ENCODE measurements around the gene BIRC3. TPM values are rescaled to one million over a fixed set of nuclear protein-coding genes. Genes with fewer than 3 reads are reported as not detected.
A peak's percentile ranks its signal among the peaks of the same experiment; 100 is the strongest.
"Not testable (repeated sequence)": the region's sequence is repeated elsewhere in the genome, so short reads cannot be mapped to it uniquely, and the experiment has no call there.

BIRC3 gene
- total RNA-seq, 2 experiments from 2014 or later = 46.4 to 231 TPM

- H3K4me1 Mint-ChIP-seq = peaks cover 60% of the 10 kb centered on the region
- DNase-seq (no peak), ATAC-seq (no peak)
- H3K9me3 Mint-ChIP-seq (ENCODE audit: low read depth) = no peaks in the 10 kb centered on the region
- peaks cover 42% of the 10 kb centered on the region for H3K36me3 Mint-ChIP-seq
- peak overlapping the region; percentile 87 for H3K4me3 Mint-ChIP-seq
- CTCF ChIA-PET = interaction anchor here (0.6 to 5.4 kb wide), 10 partner anchors 19 to 157 kb away, joined by 3 to 65 read pairs (median 4); no protein-coding TSS in a partner anchor
- H3K27me3 Mint-ChIP-seq = no peaks in the 10 kb centered on the region
- peak overlapping the region; percentile 88 for H3K27ac Mint-ChIP-seq
These were observed 2.3 kb downstream of the BIRC3 start for GRCh38 chr11:102319544-102319943.

GRCh38 chr11:102320188-102320587 is 2.9 kb downstream of the BIRC3 start:
- CTCF ChIA-PET = interaction anchor here (0.6 to 5.4 kb wide), 9 partner anchors 20 to 156 kb away, joined by 3 to 65 read pairs (median 4); no protein-coding TSS in a partner anchor

GRCh38 chr11:102320679-102321078 is 3.4 kb downstream of the BIRC3 start:
- no peak for ATAC-seq
- CTCF ChIA-PET = interaction anchor here (1.3 to 5.4 kb wide), 6 partner anchors 20 to 155 kb away, joined by 3 to 65 read pairs (median 4); no protein-coding TSS in a partner anchor
- DNase-seq = no peak
- H3K9me3 Mint-ChIP-seq (ENCODE audit: low read depth) = no peaks in the 10 kb centered on the region
- H3K27ac Mint-ChIP-seq = peak overlapping the region; percentile 88
- H3K36me3 Mint-ChIP-seq = peaks cover 53% of the 10 kb centered on the region
- H3K4me1 Mint-ChIP-seq = peaks cover 60% of the 10 kb centered on the region
- peak overlapping the region; percentile 87 for H3K4me3 Mint-ChIP-seq
- no peaks in the 10 kb centered on the region for H3K27me3 Mint-ChIP-seq

More at GRCh38 chr11:102320188-102320587, 2.9 kb downstream of the BIRC3 start:
- DNase-seq (no peak), ATAC-seq (no peak)
- Mint-ChIP-seq H3K9me3 (ENCODE audit: low read depth) (no peaks in the 10 kb centered on the region), H3K27me3 (no peaks in the 10 kb centered on the region), H3K4me3 (peak overlapping the region; percentile 87), H3K4me1 (peaks cover 63% of the 10 kb centered on the region), H3K36me3 (peaks cover 48% of the 10 kb centered on the region), H3K27ac (peak overlapping the region; percentile 88)

GRCh38 chr11:102322560-102322959 is 5.3 kb downstream of the BIRC3 start:
- DNase-seq (no peak), ATAC-seq (no peak)
- H3K36me3 Mint-ChIP-seq = peaks cover 68% of the 10 kb centered on the region
- peak overlapping the region; percentile 94 for H3K27ac Mint-ChIP-seq
- peaks cover 59% of the 10 kb centered on the region for H3K4me1 Mint-ChIP-seq
- no peaks in the 10 kb centered on the region for H3K27me3 Mint-ChIP-seq
- H3K4me3 Mint-ChIP-seq = peak overlapping the region; percentile 81
- CTCF ChIA-PET = interaction anchor here (0.9 to 5.4 kb wide), 2 partner anchors 28 to 31 kb away, joined by 3 to 65 read pairs; no protein-coding TSS in a partner anchor
- H3K9me3 Mint-ChIP-seq (ENCODE audit: low read depth) = no peaks in the 10 kb centered on the region

GRCh38 chr11:102323542-102324251 is 6.4 kb downstream of the BIRC3 start:
- Mint-ChIP-seq H3K27me3 (no peaks in the 10 kb centered on the region), H3K4me1 (peaks cover 58% of the 10 kb centered on the region), H3K4me3 (no peak overlapping the region), H3K27ac (peak overlapping the region; percentile 59), H3K9me3 (ENCODE audit: low read depth) (no peaks in the 10 kb centered on the region), H3K36me3 (peaks cover 72% of the 10 kb centered on the region)
- DNase-seq (no peak), ATAC-seq (no peak)
- CTCF ChIA-PET = interaction anchor here (0.9 to 2.1 kb wide), 3 partner anchors 10 to 30 kb away, joined by 3 to 11 read pairs (median 7); no protein-coding TSS in a partner anchor

GRCh38 chr11:102325088-102325487 is 7.8 kb downstream of the BIRC3 start:
- CTCF ChIA-PET = interaction anchor here (1.0 to 2.1 kb wide), 3 partner anchors 17 to 31 kb away, joined by 5 to 11 read pairs (median 7); no protein-coding TSS in a partner anchor
- H3K36me3 Mint-ChIP-seq = peaks cover 72% of the 10 kb centered on the region
- peaks cover 55% of the 10 kb centered on the region for H3K4me1 Mint-ChIP-seq
- H3K9me3 Mint-ChIP-seq (ENCODE audit: low read depth) = no peaks in the 10 kb centered on the region
- H3K4me3 Mint-ChIP-seq = no peak overlapping the region
- no peaks in the 10 kb centered on the region for H3K27me3 Mint-ChIP-seq
- ATAC-seq = no peak
- DNase-seq = no peak
- peak overlapping the region; percentile 61 for H3K27ac Mint-ChIP-seq

- no peak for ATAC-seq
- no peak overlapping the region for H3K4me3 Mint-ChIP-seq
- H3K27ac Mint-ChIP-seq = no peak overlapping the region
- H3K36me3 Mint-ChIP-seq = peaks cover 75% of the 10 kb centered on the region
- no peak for DNase-seq
- H3K27me3 Mint-ChIP-seq = no peaks in the 10 kb centered on the region
- H3K9me3 Mint-ChIP-seq (ENCODE audit: low read depth) = no peaks in the 10 kb centered on the region
- H3K4me1 Mint-ChIP-seq = peaks cover 41% of the 10 kb centered on the region
- CTCF ChIA-PET = interaction anchor here (0.7 to 1.2 kb wide), 2 partner anchors 13 to 39 kb away, joined by 3 to 6 read pairs; no protein-coding TSS in a partner anchor
These were observed 11.5 kb downstream of the BIRC3 start for GRCh38 chr11:102328748-102329147.

- Mint-ChIP-seq H3K27ac (peak overlapping the region; percentile 64), H3K36me3 (peaks cover 67% of the 10 kb centered on the region), H3K4me3 (no peak overlapping the region), H3K27me3 (no peaks in the 10 kb centered on the region), H3K9me3 (ENCODE audit: low read depth) (no peaks in the 10 kb centered on the region), H3K4me1 (peaks cover 28% of the 10 kb centered on the region)
- CTCF ChIA-PET = no interaction called here
- ATAC-seq = no peak
- DNase-seq = no peak
These were observed 12.9 kb downstream of the BIRC3 start for GRCh38 chr11:102330231-102330630.

- CTCF ChIA-PET = interaction anchor here (1.3 to 2.0 kb wide), 3 partner anchors 10 to 70 kb away, joined by 3 to 10 read pairs (median 5); no protein-coding TSS in a partner anchor
- ATAC-seq = no peak
- peaks cover 59% of the 10 kb centered on the region for H3K36me3 Mint-ChIP-seq
These were observed 14.1 kb downstream of the BIRC3 start for GRCh38 chr11:102331341-102331740.

GRCh38 chr11:102332611-102332994 is 15.3 kb downstream of the BIRC3 start:
- Mint-ChIP-seq H3K27me3 (no peaks in the 10 kb centered on the region), H3K27ac (no peak overlapping the region), H3K4me1 (peaks cover 16% of the 10 kb centered on the region), H3K4me3 (no peak overlapping the region), H3K36me3 (peaks cover 54% of the 10 kb centered on the region), H3K9me3 (ENCODE audit: low read depth) (no peaks in the 10 kb centered on the region)
- ATAC-seq = no peak
- CTCF ChIA-PET = interaction anchor here (0.7 to 2.0 kb wide), 5 partner anchors 9 to 39 kb away, joined by 3 to 10 read pairs (median 5); no protein-coding TSS in a partner anchor
- DNase-seq = no peak

More at GRCh38 chr11:102331341-102331740, 14.1 kb downstream of the BIRC3 start:
- DNase-seq = no peak
- peaks cover 22% of the 10 kb centered on the region for H3K4me1 Mint-ChIP-seq
- H3K9me3 Mint-ChIP-seq (ENCODE audit: low read depth) = no peaks in the 10 kb centered on the region
- H3K4me3 Mint-ChIP-seq = no peak overlapping the region
- no peak overlapping the region for H3K27ac Mint-ChIP-seq
- H3K27me3 Mint-ChIP-seq = no peaks in the 10 kb centered on the region

GRCh38 chr11:102338479-102339010 is 21.3 kb downstream of the BIRC3 start:
- peaks cover 13% of the 10 kb centered on the region for H3K4me1 Mint-ChIP-seq
- no peaks in the 10 kb centered on the region for H3K9me3 Mint-ChIP-seq (ENCODE audit: low read depth)
- H3K27ac Mint-ChIP-seq = no peak overlapping the region
- peaks cover 27% of the 10 kb centered on the region for H3K36me3 Mint-ChIP-seq
- H3K27me3 Mint-ChIP-seq = no peaks in the 10 kb centered on the region
- no peak for ATAC-seq
- DNase-seq = no peak
- H3K4me3 Mint-ChIP-seq = no peak overlapping the region
- CTCF ChIA-PET = interaction anchor here (1.0 to 1.8 kb wide), 6 partner anchors 12 to 328 kb away, joined by 3 to 11 read pairs (median 5); no protein-coding TSS in a partner anchor

GRCh38 chr11:102341311-102341710 is 24.0 kb downstream of the BIRC3 start:
- not testable (repeated sequence) for H3K27ac Mint-ChIP-seq; H3K9me3 Mint-ChIP-seq (ENCODE audit: low read depth); DNase-seq; H3K27me3 Mint-ChIP-seq; H3K4me3 Mint-ChIP-seq
- Mint-ChIP-seq H3K4me1 (peaks cover 24% of the 10 kb centered on the region), H3K36me3 (peaks cover 21% of the 10 kb centered on the region)
- CTCF ChIA-PET = interaction anchor here (0.7 to 6.3 kb wide), 33 partner anchors 10 to 324 kb away, joined by 3 to 110 read pairs (median 7); partner anchors contain the start of gene TMEM123
- ATAC-seq = peak; percentile 18

- Mint-ChIP-seq H3K9me3 (ENCODE audit: low read depth) (no peaks in the 10 kb centered on the region), H3K4me3 (no peak overlapping the region), H3K4me1 (peaks cover 24% of the 10 kb centered on the region), H3K36me3 (peaks cover 17% of the 10 kb centered on the region), H3K27me3 (no peaks in the 10 kb centered on the region), H3K27ac (no peak overlapping the region)
- CTCF ChIA-PET = interaction anchor here (0.6 to 6.3 kb wide), 43 partner anchors 8 to 324 kb away, joined by 3 to 110 read pairs (median 6); partner anchors contain the start of gene TMEM123
- ATAC-seq (peak; percentile 73), DNase-seq (peak; percentile 82)
These were observed 24.6 kb downstream of the BIRC3 start for GRCh38 chr11:102341844-102342318.

All from activated CD8-positive, alpha-beta memory T cell treated with anti-CD3 and anti-CD28 coated beads, Interleukin-2, amount 10 ng/mL, durations not matched to agents 7 days and 5 days (primary cell).